Mesodermal cell (in vitro differentiated cells): Measurements from ENCODE around the gene ABHD17B.

Experiments
- H3K27ac ChIP-seq: 2 replicates; pipeline ENCODE4 v1.7.0; 2013; ENCODE audit warnings: mild to moderate bottlenecking, low read depth, low read length, moderate library complexity; ENCODE audit not compliant: severe bottlenecking
- H3K36me3 ChIP-seq: 2 replicates; pipeline ENCODE4 v1.7.1; 2013; ENCODE audit warnings: mild to moderate bottlenecking, low read length, moderate library complexity; ENCODE audit not compliant: control insufficient read depth, insufficient read depth
- H3K4me1 ChIP-seq: one replicate; pipeline ENCODE4 v1.7.1; 2013; ENCODE audit warnings: mild to moderate bottlenecking, low read length; ENCODE audit not compliant: insufficient read depth, control insufficient read depth, poor library complexity, severe bottlenecking
- H3K4me3 ChIP-seq: 2 replicates; pipeline ENCODE4 v1.7.0; 2013; ENCODE audit warnings: low read length, control low read depth, mild to moderate bottlenecking; ENCODE audit not compliant: insufficient read depth, poor library complexity, severe bottlenecking; ENCODE audit errors: extremely low read depth
- H3K9me3 ChIP-seq: 2 replicates; pipeline ENCODE4 v1.7.1; 2013; ENCODE audit warnings: mild to moderate bottlenecking, low read length, moderate library complexity; ENCODE audit not compliant: control insufficient read depth
- WGBS, 2 experiments: methylation state at CpG; one replicate each; pipeline ENCODE4 v1.1.5; 2013; ENCODE audit warnings: missing lambda C conversion rate in 2 of 2; ENCODE audit not compliant: insufficient coverage in 2 of 2; 5-methylcytosine and 5-hydroxymethylcytosine counted together

The ABHD17B gene

DNA sequence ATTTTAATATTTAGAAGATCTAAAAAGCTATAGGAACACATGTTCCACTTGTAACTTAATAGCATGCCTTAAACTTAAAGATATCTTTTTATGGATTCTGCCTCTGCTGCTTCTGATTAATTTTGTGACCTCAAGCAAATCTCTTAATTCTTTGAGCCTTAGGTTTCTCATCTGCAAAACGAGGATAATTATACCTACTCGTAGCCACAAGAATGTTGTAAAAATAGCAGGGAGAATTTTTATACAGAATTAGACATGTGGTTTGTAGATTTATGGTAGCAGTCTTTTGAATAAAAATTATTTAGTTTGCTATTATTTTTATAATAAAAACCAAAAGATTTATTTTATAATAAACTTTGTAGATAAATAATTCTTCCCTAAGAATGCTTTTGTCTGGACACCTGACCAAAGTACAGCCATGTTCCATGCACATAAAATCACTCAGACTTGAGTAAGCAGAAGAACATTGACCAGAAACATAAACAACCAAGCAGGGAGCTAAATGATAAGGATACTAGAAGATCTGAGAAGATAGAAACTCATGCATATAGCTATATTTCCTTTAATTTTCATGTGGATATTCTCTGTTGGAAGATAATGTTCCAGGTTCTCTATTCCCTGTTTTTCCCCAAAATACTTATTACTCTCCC is 18.9 kb upstream of the ABHD17B start:
- 100% methylated on average over 2 of the region's 2 CpGs; no CpG with 5 or more reads in 1 of the 2 experiments for WGBS, 2 experiments
- Histone ChIP-seq H3K9me3 (no peaks in the 10 kb centered on the region), H3K4me1 (no peaks in the 10 kb centered on the region), H3K36me3 (peaks cover 3% of the 10 kb centered on the region), H3K4me3 (no peak overlapping the region), H3K27ac (no peak overlapping the region)

DNA sequence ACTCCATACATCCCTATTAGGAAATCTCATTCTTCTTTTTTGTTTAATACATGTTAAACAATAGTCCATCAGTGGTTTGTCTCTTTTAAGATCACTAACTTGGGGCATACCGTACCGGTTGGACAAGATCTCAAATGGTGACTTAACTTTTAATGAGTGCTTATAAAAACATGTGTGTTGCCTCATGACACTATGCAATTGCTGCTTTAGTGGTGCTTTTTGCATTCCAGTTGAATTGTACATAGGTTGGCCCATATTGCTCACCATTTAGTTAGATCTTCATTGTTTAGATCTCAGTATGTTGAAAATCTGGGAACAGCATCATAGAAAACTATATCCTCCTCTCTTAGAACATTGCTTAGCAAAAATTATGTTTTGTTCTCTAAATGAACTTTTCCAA is 18.2 kb upstream of the ABHD17B start:
- no peak overlapping the region for H3K4me3 ChIP-seq
- 86% methylated on average over 2 of the region's 2 CpGs; no CpG with 5 or more reads in 1 of the 2 experiments for WGBS, 2 experiments
- no peaks in the 10 kb centered on the region for H3K9me3 ChIP-seq
- no peaks in the 10 kb centered on the region for H3K4me1 ChIP-seq
- H3K27ac ChIP-seq, result no peak overlapping the region
- peaks cover 3% of the 10 kb centered on the region for H3K36me3 ChIP-seq

DNA sequence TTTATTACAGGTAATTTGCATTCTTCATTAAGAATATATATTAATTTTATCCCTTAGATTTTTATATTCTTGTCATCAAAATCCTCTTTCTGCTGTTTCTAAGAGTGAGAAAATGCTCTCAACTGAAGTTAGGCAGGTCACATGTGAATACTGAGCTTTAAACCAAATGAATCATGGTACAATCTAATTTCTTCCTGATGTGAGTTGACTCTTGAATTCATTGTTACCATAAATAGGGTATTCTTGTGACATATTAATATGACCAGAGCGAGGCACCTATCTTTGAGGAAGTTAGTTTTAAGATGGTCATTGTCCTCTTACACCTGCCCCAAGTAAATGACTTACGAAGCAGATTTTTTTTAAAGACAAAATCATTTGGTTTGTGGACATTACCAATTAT is 17.8 kb upstream of the ABHD17B start:
- H3K4me3 ChIP-seq, result no peak overlapping the region
- H3K27ac ChIP-seq, result no peak overlapping the region
- no peaks in the 10 kb centered on the region for H3K4me1 ChIP-seq
- no peaks in the 10 kb centered on the region for H3K9me3 ChIP-seq
- no CpG with 5 or more reads among the region's 2 CpGs for WGBS, 2 experiments
- H3K36me3 ChIP-seq, result peaks cover 3% of the 10 kb centered on the region

DNA sequence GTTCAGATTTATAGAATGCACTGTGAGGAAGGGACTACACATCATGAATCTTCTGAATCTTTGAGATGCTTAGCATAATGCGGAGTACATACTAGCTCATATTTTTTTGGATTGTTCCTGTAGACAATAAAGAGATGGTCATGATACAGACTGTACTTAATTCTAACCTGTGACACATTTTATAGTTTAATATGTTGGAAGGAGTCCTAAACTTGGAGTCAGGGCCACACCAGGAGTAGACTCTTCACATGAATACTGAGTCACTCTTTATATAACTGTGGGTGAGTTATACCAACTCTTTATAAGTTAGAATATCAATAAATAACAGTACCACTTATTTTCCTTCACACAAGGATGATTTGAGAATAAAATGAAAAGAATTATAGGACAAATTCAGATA is 17.4 kb upstream of the ABHD17B start:
- WGBS, 2 experiments, result 88% methylated on average over 1 of the region's 1 CpG; no CpG with 5 or more reads in 1 of the 2 experiments
- no peaks in the 10 kb centered on the region for H3K9me3 ChIP-seq

DNA sequence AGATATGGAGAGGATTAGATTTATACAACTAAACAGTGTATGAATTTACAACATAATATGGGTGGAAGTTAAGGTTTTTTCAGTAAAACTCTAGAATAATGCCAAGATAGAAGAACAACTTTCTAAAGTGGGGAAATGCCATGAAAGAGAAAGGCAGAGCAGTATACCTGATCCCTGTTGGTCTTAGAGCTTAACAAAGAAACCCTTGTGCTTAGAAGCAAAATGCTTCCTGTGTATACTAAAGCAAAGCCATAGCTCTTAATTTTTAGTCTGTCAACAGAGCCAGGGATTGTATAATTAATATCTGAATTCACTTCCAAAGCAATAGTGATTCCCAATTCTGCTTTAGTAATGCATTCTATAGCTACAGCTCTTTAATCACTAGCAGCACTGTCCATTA is 14.8 kb upstream of the ABHD17B start:
- Histone ChIP-seq H3K27ac (no peak overlapping the region), H3K9me3 (no peaks in the 10 kb centered on the region), H3K4me3 (no peak overlapping the region), H3K36me3 (no peaks in the 10 kb centered on the region), H3K4me1 (no peaks in the 10 kb centered on the region)

More for the DNA sequence above, 17.4 kb upstream of the ABHD17B start:
- Histone ChIP-seq H3K4me3 (no peak overlapping the region), H3K36me3 (peaks cover 3% of the 10 kb centered on the region), H3K27ac (no peak overlapping the region), H3K4me1 (no peaks in the 10 kb centered on the region)

DNA sequence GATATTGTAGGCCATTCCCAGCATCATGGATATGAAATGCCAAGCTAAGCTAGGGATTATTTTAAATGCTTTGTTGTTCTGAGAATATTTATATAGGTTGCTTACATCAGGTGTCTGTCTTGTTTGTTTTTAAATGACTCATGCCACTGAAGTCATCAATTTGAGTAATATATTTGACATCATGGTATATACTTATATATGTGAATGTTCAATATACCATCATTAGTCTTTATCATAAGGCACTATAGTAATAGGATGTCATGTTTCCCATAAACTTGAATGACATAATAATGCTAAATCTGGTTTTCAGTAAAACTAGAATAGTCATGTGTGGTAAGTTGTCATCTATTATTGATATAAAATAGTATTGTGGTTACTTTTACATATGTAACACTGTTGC is 13.6 kb upstream of the ABHD17B start:
- H3K27ac ChIP-seq, result no peak overlapping the region
- no peaks in the 10 kb centered on the region for H3K9me3 ChIP-seq
- H3K36me3 ChIP-seq, result no peaks in the 10 kb centered on the region
- no peak overlapping the region for H3K4me3 ChIP-seq
- peaks cover 3% of the 10 kb centered on the region for H3K4me1 ChIP-seq

DNA sequence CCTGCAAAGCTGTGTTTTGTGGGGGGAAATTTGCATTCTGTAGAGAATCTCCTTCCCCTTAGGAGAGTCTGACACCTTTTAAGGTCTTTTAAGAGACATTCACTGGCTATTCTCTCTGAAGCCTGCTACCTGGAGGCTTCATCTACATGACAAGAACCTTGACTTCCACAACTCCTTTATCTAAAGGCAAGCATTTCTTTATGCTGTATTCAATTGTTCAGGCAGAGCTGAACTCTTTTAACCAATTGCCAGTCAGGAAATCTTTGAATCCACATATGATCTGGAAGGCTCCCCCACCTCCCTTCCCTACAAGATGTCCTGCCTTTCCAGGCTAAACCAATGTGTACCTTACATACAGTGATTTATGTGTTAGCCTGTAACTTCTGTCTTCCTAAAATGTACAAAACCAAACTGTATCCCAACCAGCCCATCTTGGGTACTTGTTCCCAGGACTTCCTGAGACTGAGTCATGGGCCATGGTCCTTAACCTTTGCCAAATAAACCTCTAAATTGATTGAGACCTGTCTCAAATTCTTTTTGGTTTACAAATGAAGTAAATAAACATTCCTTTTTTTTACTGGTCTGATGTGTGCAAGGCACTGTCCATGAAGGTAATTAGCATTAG is 10.3 kb upstream of the ABHD17B start:
- H3K4me3 ChIP-seq, result no peak overlapping the region
- H3K4me1 ChIP-seq, result peaks cover 3% of the 10 kb centered on the region
- peak overlapping the region; percentile 10 for H3K27ac ChIP-seq

DNA sequence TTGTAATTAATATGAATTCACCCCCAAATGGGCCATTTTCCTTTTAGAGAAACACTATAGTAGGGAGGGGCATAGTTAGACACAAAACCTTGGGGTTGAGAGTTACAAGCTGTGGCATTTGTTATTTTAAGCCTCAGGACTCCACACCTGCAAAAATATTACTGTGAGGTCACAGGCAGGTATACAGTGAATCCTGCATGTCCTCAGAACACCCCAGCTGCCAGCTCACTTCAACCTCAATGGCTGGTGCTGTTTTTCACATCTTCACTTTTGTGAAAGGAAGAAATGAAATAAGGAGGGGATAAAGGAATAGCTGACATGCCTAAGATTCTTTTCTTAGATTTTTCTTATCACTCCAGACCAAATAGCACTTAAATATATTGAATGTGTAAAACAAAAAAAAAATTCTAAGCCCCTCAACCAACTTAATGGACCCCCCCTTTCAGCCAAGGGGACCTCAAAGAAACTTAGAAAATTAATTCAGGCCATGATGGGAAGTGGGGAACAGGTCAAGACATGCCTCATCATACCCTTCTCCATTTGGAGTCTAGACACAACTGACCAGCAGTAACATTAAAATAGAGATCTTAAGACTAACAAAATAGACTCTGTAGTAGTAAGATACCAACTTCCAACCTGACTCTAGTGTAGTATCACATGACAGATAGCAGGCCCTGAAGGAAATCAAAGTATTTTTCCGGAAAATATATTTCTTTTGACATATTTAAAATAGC is 9.6 kb upstream of the ABHD17B start:
- Histone ChIP-seq H3K4me1 (peaks cover 3% of the 10 kb centered on the region), H3K36me3 (peaks cover 5% of the 10 kb centered on the region), H3K9me3 (no peaks in the 10 kb centered on the region), H3K4me3 (no peak overlapping the region), H3K27ac (no peak overlapping the region)
- no CpG with 5 or more reads among the region's 1 CpG for WGBS, 2 experiments

More for the DNA sequence above, 10.3 kb upstream of the ABHD17B start:
- H3K36me3 ChIP-seq, result peaks cover 5% of the 10 kb centered on the region
- no peaks in the 10 kb centered on the region for H3K9me3 ChIP-seq

DNA sequence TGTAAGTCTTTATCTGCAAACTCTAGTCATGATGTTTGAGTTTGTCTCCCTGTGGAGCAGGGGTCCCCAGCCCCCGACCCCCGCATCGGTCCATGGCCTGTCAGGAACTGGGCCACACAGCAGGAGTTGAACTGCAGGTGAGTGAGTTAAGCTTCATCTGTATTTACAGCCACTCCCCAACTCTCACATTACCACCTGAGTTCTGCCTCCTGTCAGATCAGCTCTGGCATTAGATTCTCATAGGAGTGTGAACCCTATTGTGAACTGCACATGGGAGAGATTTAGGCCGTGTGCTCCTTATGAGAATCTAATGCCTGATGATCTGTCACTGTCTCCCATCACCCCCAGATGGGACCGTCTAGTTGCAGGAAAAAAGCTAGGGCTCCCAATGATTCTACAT is 7.4 kb upstream of the ABHD17B start:
- H3K27ac ChIP-seq, result no peak overlapping the region
- H3K4me1 ChIP-seq, result peaks cover 3% of the 10 kb centered on the region
- H3K36me3 ChIP-seq, result peaks cover 5% of the 10 kb centered on the region
- no peak overlapping the region for H3K4me3 ChIP-seq
- H3K9me3 ChIP-seq, result no peaks in the 10 kb centered on the region
- WGBS, 2 experiments, result 100% methylated on average over 1 to 2 of the region's 5 CpGs

DNA sequence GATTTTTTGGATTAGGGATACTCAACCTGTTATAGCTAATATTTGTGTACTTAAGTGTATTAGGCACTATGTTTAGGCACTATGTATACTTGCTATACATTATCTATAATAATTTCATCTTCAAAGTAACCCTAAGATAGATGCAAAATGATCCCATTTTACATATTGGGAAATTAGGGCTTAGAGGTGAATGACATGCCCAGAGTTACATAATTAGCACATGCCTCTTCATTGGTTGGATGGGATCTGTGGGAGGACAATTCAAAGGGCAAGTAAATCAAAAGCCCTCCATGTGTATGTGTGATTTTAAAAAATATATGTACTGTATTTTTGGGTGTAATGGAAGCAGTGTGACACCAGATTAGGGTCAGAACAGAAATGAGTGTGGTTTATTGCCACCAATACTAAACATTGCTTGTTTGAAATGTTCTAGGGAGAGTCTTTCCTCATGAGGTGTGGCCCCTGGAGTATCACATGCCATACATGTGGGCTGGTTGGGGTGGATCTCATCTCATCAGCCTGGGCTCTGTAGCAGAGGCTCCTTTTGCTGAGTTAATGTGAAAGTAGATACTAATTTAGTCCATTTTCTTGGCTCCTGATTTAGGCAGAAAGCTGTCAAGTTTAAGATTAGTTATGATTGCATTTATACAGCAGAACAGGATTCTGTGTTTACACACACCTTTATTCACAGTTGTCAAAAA is 6.0 kb upstream of the ABHD17B start:
- Histone ChIP-seq H3K4me3 (no peak overlapping the region), H3K27ac (no peak overlapping the region), H3K9me3 (no peaks in the 10 kb centered on the region), H3K4me1 (peaks cover 10% of the 10 kb centered on the region), H3K36me3 (peaks cover 5% of the 10 kb centered on the region)

DNA sequence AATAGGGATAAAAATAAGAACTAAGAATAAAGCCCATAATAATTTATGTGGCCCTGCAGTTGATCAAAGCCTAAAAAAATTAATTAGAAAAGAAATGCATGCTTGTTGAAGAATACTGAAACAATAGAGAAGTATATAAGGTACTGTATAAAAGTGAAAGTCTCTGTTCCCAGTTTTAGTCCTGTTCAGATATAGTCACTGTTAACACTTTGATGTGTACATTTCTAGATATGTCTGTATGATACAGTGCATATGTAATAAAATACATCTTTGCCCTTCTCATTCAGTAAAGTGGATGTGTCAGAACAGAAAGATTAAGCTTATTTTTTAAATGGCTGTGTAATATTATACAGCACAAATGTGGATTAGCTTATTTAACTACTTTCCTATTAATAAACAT is 4.5 kb upstream of the ABHD17B start:
- peaks cover 8% of the 10 kb centered on the region for H3K4me1 ChIP-seq
- no peaks in the 10 kb centered on the region for H3K9me3 ChIP-seq
- no peak overlapping the region for H3K4me3 ChIP-seq
- H3K27ac ChIP-seq, result no peak overlapping the region
- peaks cover 5% of the 10 kb centered on the region for H3K36me3 ChIP-seq
